ENCODE data around the gene PHACTR4. TPM values are rescaled to one million over a fixed set of nuclear protein-coding genes. Genes with fewer than 3 reads are reported as not detected.
"Not testable (repeated sequence)": the region's sequence is repeated elsewhere in the genome, so short reads cannot be mapped to it uniquely, and the experiment has no call there.

The PHACTR4 gene
- total RNA-seq, 1 experiment from 2014 or later = 52.9 TPM

GRCh38 chr1:28538286-28538685, 168.7 kb downstream of the PHACTR4 start:
- TF ChIP-seq NFYB (CRISPR knock-in tag; conservative IDR thresholded peaks at IDR 0.05; ENCODE audit: low read depth) = no peak
- no peak for TF ChIP-seq ELF4 (CRISPR knock-in tag; IDR thresholded peaks at IDR 0.05; ENCODE audit: low read depth)
- no peak for TF ChIP-seq ESRRA (CRISPR knock-in tag; IDR thresholded peaks at IDR 0.05; ENCODE audit: borderline replicate concordance)
- TF ChIP-seq ZNF121 (CRISPR knock-in tag; IDR thresholded peaks at IDR 0.05) = no peak
- DNase-seq (ENCODE audit: low spot score) (no peak), ATAC-seq (no peak)
- ChIA-PET CTCF (no interaction called here), POLR2A (no interaction called here)
- no peak overlapping the region for H3K4me3 Mint-ChIP-seq
- peaks cover 38% of the 10 kb centered on the region for H3K36me3 Mint-ChIP-seq
- no peak overlapping the region for H3K27ac Mint-ChIP-seq
- no peaks in the 10 kb centered on the region for H3K27me3 Mint-ChIP-seq (ENCODE audit: low read depth)
- no peaks in the 10 kb centered on the region for H3K4me1 Mint-ChIP-seq
- H3K9me3 Mint-ChIP-seq = no peaks in the 10 kb centered on the region

DNA sequence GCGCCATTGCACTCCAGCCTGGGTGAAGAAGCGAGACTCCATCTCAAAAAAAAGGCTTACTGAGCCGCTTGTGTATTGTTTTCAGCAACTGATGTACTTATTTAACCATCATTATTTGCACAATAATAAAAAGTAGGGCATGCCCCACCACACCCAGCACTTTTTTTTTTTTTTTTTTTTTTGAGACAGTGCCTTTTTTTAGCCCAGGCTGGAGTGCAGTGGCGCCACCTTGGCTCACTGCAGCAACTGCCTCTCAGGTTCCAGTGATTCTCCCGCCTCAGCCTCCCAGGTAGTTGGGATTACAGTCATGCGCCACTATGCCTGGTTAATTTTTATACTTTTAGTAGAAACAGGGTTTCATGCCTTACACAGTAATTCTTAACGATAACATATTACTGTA, 171.1 kb downstream of the PHACTR4 start:
- ChIA-PET POLR2A (no interaction called here), CTCF (interaction anchor here (1.3 kb wide), 1 partner anchor 62 kb away, joined by 6 read pairs; no protein-coding TSS in a partner anchor)
- DNase-seq (ENCODE audit: low spot score) = no peak
- H3K4me1 Mint-ChIP-seq = no peaks in the 10 kb centered on the region
- peaks cover 25% of the 10 kb centered on the region for H3K36me3 Mint-ChIP-seq
- H3K27me3 Mint-ChIP-seq (ENCODE audit: low read depth) = no peaks in the 10 kb centered on the region
- H3K4me3 Mint-ChIP-seq = no peak overlapping the region
- H3K9me3 Mint-ChIP-seq = no peaks in the 10 kb centered on the region
- H3K27ac Mint-ChIP-seq = no peak overlapping the region
- TF ChIP-seq CBFB (CRISPR knock-in tag; IDR thresholded peaks at IDR 0.05; ENCODE audit: low read depth) = no peak
- no peak for TF ChIP-seq CREM (CRISPR knock-in tag; IDR thresholded peaks at IDR 0.05)
- TF ChIP-seq, protein P1, sequence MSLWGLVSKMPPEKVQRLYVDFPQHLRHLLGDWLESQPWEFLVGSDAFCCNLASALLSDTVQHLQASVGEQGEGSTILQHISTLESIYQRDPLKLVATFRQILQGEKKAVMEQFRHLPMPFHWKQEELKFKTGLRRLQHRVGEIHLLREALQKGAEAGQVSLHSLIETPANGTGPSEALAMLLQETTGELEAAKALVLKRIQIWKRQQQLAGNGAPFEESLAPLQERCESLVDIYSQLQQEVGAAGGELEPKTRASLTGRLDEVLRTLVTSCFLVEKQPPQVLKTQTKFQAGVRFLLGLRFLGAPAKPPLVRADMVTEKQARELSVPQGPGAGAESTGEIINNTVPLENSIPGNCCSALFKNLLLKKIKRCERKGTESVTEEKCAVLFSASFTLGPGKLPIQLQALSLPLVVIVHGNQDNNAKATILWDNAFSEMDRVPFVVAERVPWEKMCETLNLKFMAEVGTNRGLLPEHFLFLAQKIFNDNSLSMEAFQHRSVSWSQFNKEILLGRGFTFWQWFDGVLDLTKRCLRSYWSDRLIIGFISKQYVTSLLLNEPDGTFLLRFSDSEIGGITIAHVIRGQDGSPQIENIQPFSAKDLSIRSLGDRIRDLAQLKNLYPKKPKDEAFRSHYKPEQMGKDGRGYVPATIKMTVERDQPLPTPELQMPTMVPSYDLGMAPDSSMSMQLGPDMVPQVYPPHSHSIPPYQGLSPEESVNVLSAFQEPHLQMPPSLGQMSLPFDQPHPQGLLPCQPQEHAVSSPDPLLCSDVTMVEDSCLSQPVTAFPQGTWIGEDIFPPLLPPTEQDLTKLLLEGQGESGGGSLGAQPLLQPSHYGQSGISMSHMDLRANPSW (CRISPR knock-in tag; conservative IDR thresholded peaks at IDR 0.05; ENCODE audit: low read depth) = no peak
- TF ChIP-seq ATF3 (CRISPR knock-in tag; conservative IDR thresholded peaks at IDR 0.05) = no peak
- no peak for TF ChIP-seq ZNF138 (CRISPR knock-in tag; conservative IDR thresholded peaks at IDR 0.05)
- ATAC-seq = peak; percentile 29

DNA sequence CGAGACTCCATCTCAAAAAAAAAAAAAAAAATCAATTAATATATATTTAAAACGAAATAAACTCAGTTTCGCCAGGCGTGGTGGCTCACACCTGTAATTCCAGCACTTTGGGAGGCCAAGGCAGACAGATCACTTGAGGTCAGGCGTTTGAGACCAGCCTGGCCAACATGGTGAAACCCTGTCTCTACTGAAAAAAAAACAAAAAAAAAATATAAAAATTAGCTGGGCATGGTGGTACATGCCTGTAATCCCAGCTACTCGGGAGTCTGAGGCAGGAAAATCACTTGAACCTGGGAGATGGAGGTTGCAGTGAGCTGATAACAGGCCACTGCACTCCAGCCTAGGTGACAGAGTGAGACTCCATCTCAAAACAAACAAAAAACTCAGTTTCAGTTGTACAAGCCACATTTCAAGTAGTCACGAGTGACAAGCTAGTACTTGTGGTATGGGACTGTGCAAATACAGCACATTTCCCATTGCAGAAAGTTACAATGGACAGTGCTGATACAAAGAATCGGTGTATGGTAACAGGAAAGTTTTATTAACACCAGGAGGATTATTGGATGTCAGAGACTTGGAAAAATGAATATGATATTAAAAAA, 172.0 kb downstream of the PHACTR4 start:
- H3K27me3 Mint-ChIP-seq (ENCODE audit: low read depth); ATAC-seq; H3K4me1 Mint-ChIP-seq; DNase-seq (ENCODE audit: low spot score); H3K4me3 Mint-ChIP-seq; POLR2A ChIA-PET; H3K9me3 Mint-ChIP-seq: not testable (repeated sequence)
- Mint-ChIP-seq H3K36me3 (peaks cover 17% of the 10 kb centered on the region), H3K27ac (peak overlapping the region; percentile 89)
- CTCF ChIA-PET = interaction anchor here (0.6 to 1.3 kb wide), 2 partner anchors 61 to 429 kb away, joined by 3 to 6 read pairs; no protein-coding TSS in a partner anchor

DNA sequence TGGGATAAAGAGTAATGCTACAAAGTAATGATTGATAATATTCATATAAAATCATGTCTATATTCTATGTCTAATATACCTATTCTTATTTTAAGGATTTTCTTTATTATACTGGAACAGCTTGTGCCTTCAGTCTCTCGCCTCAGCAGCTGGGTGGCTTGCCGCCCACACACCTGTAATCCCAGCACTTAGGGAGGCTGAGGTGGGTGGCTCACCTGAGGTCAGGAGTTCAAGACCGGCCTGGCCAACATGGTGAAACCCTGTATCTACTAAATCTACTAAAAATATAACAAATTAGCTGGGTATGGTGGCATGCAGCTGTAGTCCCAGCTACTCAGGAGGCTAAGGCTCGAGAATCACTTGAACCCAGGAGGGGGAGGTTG, 175.7 kb downstream of the PHACTR4 start:
- Mint-ChIP-seq H3K27ac (no peak overlapping the region), H3K4me3 (no peak overlapping the region), H3K4me1 (no peaks in the 10 kb centered on the region), H3K9me3 (no peaks in the 10 kb centered on the region), H3K27me3 (ENCODE audit: low read depth) (no peaks in the 10 kb centered on the region; the same call in 1 of the 2 replicates), H3K36me3 (no peaks in the 10 kb centered on the region)
- ChIA-PET CTCF (interaction anchor here (2.1 kb wide), 1 partner anchor 57 kb away, joined by 6 read pairs; no protein-coding TSS in a partner anchor), POLR2A (interaction anchor here (1.2 kb wide), 1 partner anchor 37 kb away, joined by 5 read pairs; no protein-coding TSS in a partner anchor)
- TF ChIP-seq ZNF121 (CRISPR knock-in tag; IDR thresholded peaks at IDR 0.05) = no peak
- DNase-seq (ENCODE audit: low spot score) = no peak
- ATAC-seq = no peak

DNA sequence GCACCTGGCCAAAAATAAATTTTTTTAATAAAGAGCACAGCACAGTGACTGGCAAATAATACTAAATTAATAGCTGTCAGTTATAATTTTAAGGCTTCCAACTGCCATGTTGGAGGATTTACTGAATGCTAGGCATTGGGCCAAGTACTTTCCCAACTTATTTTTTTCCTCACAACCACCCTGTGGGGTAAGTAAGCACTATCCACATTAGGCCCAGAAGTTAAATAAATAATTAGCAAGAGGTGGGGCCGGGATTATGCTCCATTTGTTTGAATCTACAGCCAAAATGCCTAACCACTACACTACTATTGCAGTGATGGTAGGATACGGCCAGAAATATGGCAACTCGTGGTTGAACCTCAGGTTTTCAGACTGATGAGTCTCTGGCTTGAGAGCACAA, 178.8 kb downstream of the PHACTR4 start:
- no peak for ATAC-seq
- no peak for DNase-seq (ENCODE audit: low spot score)
- Mint-ChIP-seq H3K27me3 (ENCODE audit: low read depth) (no peaks in the 10 kb centered on the region; the same call in 1 of the 2 replicates), H3K9me3 (no peaks in the 10 kb centered on the region), H3K4me3 (no peak overlapping the region), H3K4me1 (0 out of 2 replicates have a peak, but pooled peaks cover 3% of the 10 kb centered on the region), H3K27ac (no peak overlapping the region), H3K36me3 (no peaks in the 10 kb centered on the region)
- CTCF ChIA-PET = no interaction called here
- TF ChIP-seq MYBL2 (CRISPR knock-in tag; IDR thresholded peaks at IDR 0.05) (no peak), KAT7 (CRISPR knock-in tag; IDR thresholded peaks at IDR 0.05; ENCODE audit: borderline replicate concordance) (no peak), ZNF396 (CRISPR knock-in tag; IDR thresholded peaks at IDR 0.05; ENCODE audit: borderline replicate concordance) (no peak), PRDM15 (CRISPR knock-in tag; IDR thresholded peaks at IDR 0.05) (no peak), FOXJ3 (CRISPR knock-in tag; IDR thresholded peaks at IDR 0.05; ENCODE audit: borderline replicate concordance) (no peak), EMX1 (CRISPR knock-in tag; IDR thresholded peaks at IDR 0.05) (no peak)
- TF ChIP-seq, protein P2, sequence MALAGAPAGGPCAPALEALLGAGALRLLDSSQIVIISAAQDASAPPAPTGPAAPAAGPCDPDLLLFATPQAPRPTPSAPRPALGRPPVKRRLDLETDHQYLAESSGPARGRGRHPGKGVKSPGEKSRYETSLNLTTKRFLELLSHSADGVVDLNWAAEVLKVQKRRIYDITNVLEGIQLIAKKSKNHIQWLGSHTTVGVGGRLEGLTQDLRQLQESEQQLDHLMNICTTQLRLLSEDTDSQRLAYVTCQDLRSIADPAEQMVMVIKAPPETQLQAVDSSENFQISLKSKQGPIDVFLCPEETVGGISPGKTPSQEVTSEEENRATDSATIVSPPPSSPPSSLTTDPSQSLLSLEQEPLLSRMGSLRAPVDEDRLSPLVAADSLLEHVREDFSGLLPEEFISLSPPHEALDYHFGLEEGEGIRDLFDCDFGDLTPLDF (CRISPR knock-in tag; IDR thresholded peaks at IDR 0.05) = no peak
- POLR2A ChIA-PET = no interaction called here
